Heart left ventricle (tissue), 16 donors: ENCODE data around the gene SLFNL1. TPM values are rescaled to one million over a fixed set of nuclear protein-coding genes. Genes with fewer than 3 reads are reported as not detected.

Experiments
- ATAC-seq, 4 donors: fragments of 200-7000 bp; cut with Tn5 transposase; one replicate each; pipeline ENCODE4 v1.9.1; 2020 to 2022; ENCODE audit warnings: moderate library complexity in 4 of 4, mild to moderate bottlenecking in 3 of 4, moderate number of reproducible peaks in 1 of 4
- DNase-seq, 5 donors: peaks; one replicate each; pipeline ENCODE4 v3.0.0-alpha.2; 2020
- H3K27ac ChIP-seq, 12 donors: fragments of 200-600 bp; sonication (generic) in 4 of 12; one replicate each; pipeline versions ENCODE4 v1.5.0 to v1.8.0; 2016 to 2022; ENCODE audit warnings: mild to moderate bottlenecking in 2 of 12
- H3K27me3 ChIP-seq, 9 donors: fragments of 200-600 bp; sonication (generic) in 2 of 9; one replicate each; pipeline versions ENCODE4 v1.5.1 to v1.8.0; 2016 to 2022; ENCODE audit warnings: mild to moderate bottlenecking in 3 of 9
- H3K36me3 ChIP-seq, 9 donors: fragments of 200-600 bp; sonication (generic) in 2 of 9; one replicate each; pipeline versions ENCODE4 v1.5.0 to v1.8.0; 2018 to 2022; ENCODE audit warnings: mild to moderate bottlenecking in 2 of 9
- H3K4me1 ChIP-seq, 12 donors: fragments of 200-600 bp; sonication (generic) in 4 of 12; one replicate each; pipeline versions ENCODE4 v1.5.0 to v1.8.0; 2016 to 2022; ENCODE audit warnings: mild to moderate bottlenecking in 3 of 12
- H3K4me3 ChIP-seq, 12 donors: fragments of 200-600 bp; sonication (generic) in 4 of 12; one replicate each; pipeline versions ENCODE4 v1.5.0 to v1.8.0; 2017 to 2022; ENCODE audit warnings: mild to moderate bottlenecking in 9 of 12, moderate library complexity in 4 of 12
- H3K9me3 ChIP-seq, 12 donors: fragments of 200-600 bp; sonication (generic) in 4 of 12; one replicate each; pipeline versions ENCODE4 v1.5.0 to v1.8.0; 2016 to 2022; ENCODE audit warnings: mild to moderate bottlenecking in 1 of 12
- CTCF ChIP-seq, 12 donors: fragments of 200-600 bp; sonication (generic) in 4 of 12; IDR thresholded peaks; one replicate each; pipeline versions ENCODE4 v1.5.0 to v1.8.0; 2018 to 2022; ENCODE audit warnings: antibody characterized with exemption in 12 of 12, mild to moderate bottlenecking in 5 of 12
- POLR2A ChIP-seq, 2 donors: fragments of 450-650 bp; IDR thresholded peaks; one replicate each; pipeline ENCODE4 v1.6.1; 2017; ENCODE audit warnings: antibody characterized with exemption in 2 of 2, mild to moderate bottlenecking in 2 of 2, moderate library complexity in 2 of 2
- WGBS, 4 donors: extraction: QIAGEN DNeasy Blood & Tissue Kit in 2 of 4; methylation state at CpG; one replicate each; pipeline versions ENCODE4 v1.1.5 to v1.1.7; 2013 to 2018; 5-methylcytosine and 5-hydroxymethylcytosine counted together
- intact Hi-C, 10 donors: fragments of 100-400 bp; cut with DNase I; formaldehyde crosslinking; loops; one replicate each; pipeline versions ENCODE4 v1.11.1 to v1.14.2; 2022
- polyA plus RNA-seq, 2 donors: library from polyadenylated mRNA; stranded (reverse); fragments of 200-250 nt; gene quantifications; one replicate each; pipeline ENCODE4 v1.2.3, GENCODE V29; 2013
- total RNA-seq, 9 donors: library from RNA; depleted of rRNA in 2 of 9; stranded (reverse); fragments of >200 nt in 2 of 9; fragmentation: NEBNext Ultra II Directional in 3 of 9; extraction: Animal tissue kit (Norgen Biotek cat#: 25700) in 3 of 9; gene quantifications; one replicate each; pipeline versions ENCODE4 v1.1.0 to v1.2.4, GENCODE V29; 2016 to 2023
- donor health status: ischemic (EF 13 %, LVEDD 7.1; RV severe dilation, severe dysfunction).
- donor health status: healthy with polysubstance abuse.
- donor health status: DM: no; HTN: yes; CAD: no.
- donor health status: DM: no; HTN: no; CAD: no.
- donor health status: ischemic (EF 25% LVEDD 6.9; RV normal size, moderate dysfunction).
- donor health status: ischemic (EF 25% LVEDD 5.7; RV mildly dilated, moderate dysfunction).
- donor health status: healthy.
- donor health status: DM: yes; HTN: yes; CAD: no.
- donor health status: ischemic (EF 35%, LVEDD 5.7; RV mildly dilated, moderate dysfunction).
- donor health status: nonischemic (EF 11% LVEDD 7.7; RV severe dilation, severe dysfunction).
- donor health status: DM: yes; HTN: yes; CAD: no.
- donor health status: PGD.
- donor health status: ischemic (EF 29% LVEDD 5.4; RV normal size, mild dysfunction).
- donor health status: nonischemic (EF 23%, LVEDD 6.1; RV moderate dilation, normal function).

Gene SLFNL1
- total and polyA plus RNA-seq, 11 donors: 0.08 to 0.25 (median 0.12) TPM; not detected in 2

- 62 to 70% (median 66%) methylated on average over 14 of the region's 14 CpGs for WGBS, 4 donors
- intact Hi-C loops: no loop called here
- Histone ChIP-seq H3K4me3 (peak overlapping the region in 4 of 12 donors; percentile 22 to 91 (median 54)), H3K9me3 (no peaks in the 10 kb centered on the region), H3K4me1 (peaks cover 0 to 31% (median 19%) of the 10 kb centered on the region in 12 donors), H3K27ac (peak overlapping the region in 4 of 12 donors; percentile 10 to 96 (median 42)), H3K27me3 (no peaks in the 10 kb centered on the region), H3K36me3 (peaks cover 0 to 37% (median 22%) of the 10 kb centered on the region in 9 donors)
- ATAC-seq (no peak), DNase-seq (no peak)
- TF ChIP-seq POLR2A (IDR thresholded peaks at IDR 0.05) (no peak), CTCF (IDR thresholded peaks at IDR 0.05) (no peak)
Measured at GRCh38 chr1:40981691-40982448, 39.7 kb downstream of the SLFNL1 start.

- Histone ChIP-seq H3K9me3 (no peaks in the 10 kb centered on the region), H3K27me3 (no peaks in the 10 kb centered on the region), H3K27ac (peak overlapping the region in 11 of 12 donors; percentile 83 to 98 (median 91)), H3K4me1 (peaks cover 0 to 31% (median 19%) of the 10 kb centered on the region in 12 donors), H3K36me3 (peaks cover 0 to 24% (median 17%) of the 10 kb centered on the region in 9 donors), H3K4me3 (peak overlapping the region; percentile 49 to 91 (median 70))
- DNase-seq (peak in 3 of 5 donors; percentile 15 to 45 (median 32)), ATAC-seq (no peak)
- TF ChIP-seq POLR2A (IDR thresholded peaks at IDR 0.05) (no peak), CTCF (IDR thresholded peaks at IDR 0.05) (no peak)
- intact Hi-C loops: no loop called here
- 38 to 58% (median 46%) methylated on average over 20 to 27 of the region's 27 CpGs for WGBS, 4 donors
Measured at GRCh38 chr1:40980453-40981121, 40.9 kb downstream of the SLFNL1 start.

- TF ChIP-seq POLR2A (IDR thresholded peaks at IDR 0.05) (no peak), CTCF (IDR thresholded peaks at IDR 0.05) (no peak)
- peak in 1 of 5 donors; percentile 73 for DNase-seq
- Histone ChIP-seq H3K4me1 (peaks cover 0 to 31% (median 18%) of the 10 kb centered on the region in 12 donors), H3K36me3 (peaks cover 0 to 19% (median 12%) of the 10 kb centered on the region in 9 donors), H3K4me3 (peak overlapping the region; percentile 49 to 91 (median 70)), H3K9me3 (no peaks in the 10 kb centered on the region), H3K27ac (peak overlapping the region in 11 of 12 donors; percentile 83 to 98 (median 91)), H3K27me3 (no peaks in the 10 kb centered on the region)
- peak in 2 of 4 donors; percentile 16 to 19 for ATAC-seq
- intact Hi-C loops: no loop called here
- WGBS, 4 donors: 0 to 1% (median 1%) methylated on average over 3 to 50 of the region's 50 CpGs
Measured at GRCh38 chr1:40980068-40980452, 41.5 kb downstream of the SLFNL1 start.
